Measurements from ENCODE around the gene HCAR3.

The HCAR3 gene

GRCh38 chr12:122668268-122668667, 48.3 kb downstream of the HCAR3 start:
- DNase-seq: no peak

DNA sequence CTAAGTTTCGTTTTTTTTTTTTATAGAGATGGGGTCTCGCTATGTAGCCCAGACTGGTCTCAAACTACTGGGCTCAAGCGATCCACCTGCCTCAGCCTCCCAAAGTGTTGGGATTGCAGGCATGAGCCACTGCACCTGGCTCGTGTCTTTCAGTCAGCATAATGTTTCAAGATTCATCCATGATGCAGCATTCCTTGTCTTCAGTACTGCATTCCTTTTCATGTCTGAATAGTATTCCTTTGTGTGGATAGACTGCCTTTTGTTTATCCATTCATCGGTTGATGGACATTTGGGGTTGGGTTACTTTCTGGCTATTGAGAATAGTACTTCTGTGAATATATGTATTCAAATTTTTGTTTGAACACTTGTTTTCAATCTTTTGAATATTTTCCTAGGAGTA, 50.9 kb downstream of the HCAR3 start:
- DNase-seq: no peak

- no peak for DNase-seq
Measured at GRCh38 chr12:122665349-122665748, 51.3 kb downstream of the HCAR3 start.
